MCF 10A (cell line): Measurements from ENCODE around the gene PTPN20. TPM values are rescaled to one million over a fixed set of nuclear protein-coding genes. Genes with fewer than 3 reads are reported as not detected.

ENCODE experiments used
- BruUV-seq: library from RNA; stranded (reverse); fragments of 400-500 nt; replicated peaks from 2 replicates; lab custom pipeline; 2021; lab: Mats Ljungman, UMichigan
- CTCF ChIA-PET: fragments of 300-600 bp; sonication (Branson Sonifier 250); formaldehyde crosslinking; extraction: SDS; loops from one replicate; lab custom pipeline; 2021; ENCODE audit warnings: antibody characterized with exemption, inconsistent platforms; lab: Yijun Ruan, JAX
- POLR2A ChIA-PET: fragments of 300-600, 350-650 bp; sonication (Branson Sonifier 250); formaldehyde crosslinking; extraction: SDS; loops from one replicate; lab custom pipeline; 2020; ENCODE audit warnings: antibody characterized with exemption, inconsistent platforms; lab: Yijun Ruan, JAX
- DNase-seq: peaks from one replicate; pipeline ENCODE4 v3.0.0-alpha.2; 2018; ENCODE audit not compliant: unreplicated experiment
- H3K27ac Mint-ChIP-seq: one replicate; pipeline ENCODE4 v1.8.0; 2022; ENCODE audit warnings: mild to moderate bottlenecking, low read depth, mixed read lengths; ENCODE audit not compliant: unreplicated experiment
- H3K27me3 Mint-ChIP-seq: one replicate; pipeline ENCODE4 v1.8.0; 2022; ENCODE audit warnings: mixed read lengths; ENCODE audit not compliant: insufficient read depth, unreplicated experiment
- H3K36me3 Mint-ChIP-seq: one replicate; pipeline ENCODE4 v1.8.0; 2022; ENCODE audit warnings: mild to moderate bottlenecking, moderate library complexity, mixed read lengths; ENCODE audit not compliant: insufficient read depth, unreplicated experiment
- H3K4me1 Mint-ChIP-seq: one replicate; pipeline ENCODE4 v1.8.0; 2022; ENCODE audit warnings: mixed read lengths; ENCODE audit not compliant: insufficient read depth, unreplicated experiment
- H3K4me3 Mint-ChIP-seq: one replicate; pipeline ENCODE4 v1.8.0; 2022; ENCODE audit warnings: mild to moderate bottlenecking, moderate library complexity, mixed read lengths; ENCODE audit not compliant: unreplicated experiment
- H3K9me3 Mint-ChIP-seq: one replicate; pipeline ENCODE4 v1.8.0; 2022; ENCODE audit warnings: mixed read lengths; ENCODE audit not compliant: unreplicated experiment
- intact Hi-C: fragments of 100-400 bp; cut with micrococcal nuclease; formaldehyde crosslinking; loops from 2 replicates; pipeline ENCODE4 v1.14.1; 2022
- total RNA-seq: library from RNA; stranded (reverse); gene quantifications from 2 replicates; pipeline ENCODE4 v1.2.3, GENCODE V29; 2022
- TF ChIP-seq, protein P1 (sequence below): fragments of 200-600 bp; IDR thresholded peaks from one replicate; pipeline ENCODE4 v1.8.0; 2022; ENCODE audit warnings: antibody characterized with exemption, mild to moderate bottlenecking; ENCODE audit not compliant: unreplicated experiment

The PTPN20 gene
- total RNA-seq, 1 experiment from 2014 or later, result 0.26 TPM

- BruUV-seq, result no TSS peak
- TF ChIP-seq, protein P1, sequence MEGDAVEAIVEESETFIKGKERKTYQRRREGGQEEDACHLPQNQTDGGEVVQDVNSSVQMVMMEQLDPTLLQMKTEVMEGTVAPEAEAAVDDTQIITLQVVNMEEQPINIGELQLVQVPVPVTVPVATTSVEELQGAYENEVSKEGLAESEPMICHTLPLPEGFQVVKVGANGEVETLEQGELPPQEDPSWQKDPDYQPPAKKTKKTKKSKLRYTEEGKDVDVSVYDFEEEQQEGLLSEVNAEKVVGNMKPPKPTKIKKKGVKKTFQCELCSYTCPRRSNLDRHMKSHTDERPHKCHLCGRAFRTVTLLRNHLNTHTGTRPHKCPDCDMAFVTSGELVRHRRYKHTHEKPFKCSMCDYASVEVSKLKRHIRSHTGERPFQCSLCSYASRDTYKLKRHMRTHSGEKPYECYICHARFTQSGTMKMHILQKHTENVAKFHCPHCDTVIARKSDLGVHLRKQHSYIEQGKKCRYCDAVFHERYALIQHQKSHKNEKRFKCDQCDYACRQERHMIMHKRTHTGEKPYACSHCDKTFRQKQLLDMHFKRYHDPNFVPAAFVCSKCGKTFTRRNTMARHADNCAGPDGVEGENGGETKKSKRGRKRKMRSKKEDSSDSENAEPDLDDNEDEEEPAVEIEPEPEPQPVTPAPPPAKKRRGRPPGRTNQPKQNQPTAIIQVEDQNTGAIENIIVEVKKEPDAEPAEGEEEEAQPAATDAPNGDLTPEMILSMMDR, result no peak
- Mint-ChIP-seq H3K4me3 (no peak overlapping the region), H3K36me3 (no peaks in the 10 kb centered on the region), H3K27ac (no peak overlapping the region), H3K27me3 (peaks cover 15% of the 10 kb centered on the region), H3K9me3 (no peaks in the 10 kb centered on the region), H3K4me1 (no peaks in the 10 kb centered on the region)
- intact Hi-C loops, result loop anchor here (10.0 kb wide), 1 partner anchor 325 kb away; the partner anchor contains the start of gene RBP3
- DNase-seq, result no peak
- ChIA-PET POLR2A (interaction anchor here (1.5 kb wide), 1 partner anchor 14 kb away, joined by 4 read pairs; no protein-coding TSS in a partner anchor), CTCF (interaction anchor here (1.1 to 1.6 kb wide), 2 partner anchors 29 to 293 kb away, joined by 5 to 7 read pairs; no protein-coding TSS in a partner anchor)
Observed at GRCh38 chr10:47019155-47020145, 108.2 kb downstream of the PTPN20 start.

- H3K27ac Mint-ChIP-seq, result no peak overlapping the region
- TF ChIP-seq, protein P1, result no peak
- ChIA-PET POLR2A (interaction anchor here (0.7 kb wide), 1 partner anchor 12 kb away, joined by 3 read pairs; no protein-coding TSS in a partner anchor), CTCF (interaction anchor here (2.9 kb wide), 1 partner anchor 291 kb away, joined by 17 read pairs; no protein-coding TSS in a partner anchor)
- H3K4me1 Mint-ChIP-seq, result no peaks in the 10 kb centered on the region
- DNase-seq, result no peak
- no TSS peak for BruUV-seq
- no peaks in the 10 kb centered on the region for H3K9me3 Mint-ChIP-seq
- intact Hi-C loops, result loop anchor here (10.0 kb wide), 1 partner anchor 324 kb away; the partner anchor contains the start of gene RBP3
- no peaks in the 10 kb centered on the region for H3K36me3 Mint-ChIP-seq
- peaks cover 12% of the 10 kb centered on the region for H3K27me3 Mint-ChIP-seq
- no peak overlapping the region for H3K4me3 Mint-ChIP-seq
Observed at GRCh38 chr10:47020471-47020870, 109.2 kb downstream of the PTPN20 start.

DNA sequence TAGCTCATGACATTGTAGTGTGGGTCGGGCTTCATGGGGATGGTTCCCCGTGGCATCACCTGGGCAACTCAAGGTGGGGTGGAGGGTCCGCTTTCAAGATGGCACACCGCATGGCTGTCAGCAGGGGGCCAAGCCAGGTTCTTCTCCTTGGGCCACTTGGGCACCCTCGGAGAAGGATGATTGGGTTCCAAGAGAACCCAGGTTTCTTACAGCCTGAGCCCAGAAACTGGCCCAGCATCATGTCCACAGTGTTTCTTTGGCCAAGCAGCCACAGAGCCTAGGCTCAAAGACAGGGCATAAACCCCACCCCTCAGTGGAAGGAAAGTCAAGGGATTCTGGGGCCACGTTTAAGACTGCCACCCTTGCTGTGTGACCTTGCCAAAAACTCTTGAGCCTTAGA, 110.6 kb downstream of the PTPN20 start:
- no peak for DNase-seq
- Mint-ChIP-seq H3K4me3 (no peak overlapping the region), H3K9me3 (no peaks in the 10 kb centered on the region), H3K27me3 (no peaks in the 10 kb centered on the region), H3K4me1 (no peaks in the 10 kb centered on the region), H3K27ac (no peak overlapping the region), H3K36me3 (no peaks in the 10 kb centered on the region)
- TF ChIP-seq, protein P1, result no peak
- intact Hi-C loops, result loop anchor here (10.0 kb wide), 1 partner anchor 323 kb away; the partner anchor contains the start of gene RBP3
- ChIA-PET POLR2A (no interaction called here), CTCF (interaction anchor here (0.6 to 2.9 kb wide), 4 partner anchors 10 to 290 kb away, joined by 3 to 17 read pairs (median 3); no protein-coding TSS in a partner anchor)
- BruUV-seq, result no TSS peak
